GM18951 (cell line): ENCODE results near the gene NTN5.
"Not testable (repeated sequence)": the region's sequence is repeated elsewhere in the genome, so short reads cannot be mapped to it uniquely, and the experiment has no call there.

Source experiments
- POLR2A ChIP-seq: IDR thresholded peaks from 4 replicates; pipeline ENCODE4 v1.6.1; 2011; ENCODE audit warnings: mild to moderate bottlenecking; ENCODE audit not compliant: insufficient read length, insufficient read depth; ENCODE audit errors: extremely low read depth
- in situ Hi-C: fragments of 300-500 bp; cut with MboI; formaldehyde crosslinking; loops from one replicate; pipeline ENCODE4 v1.12.0; 2022; ENCODE audit warnings: low sequenced_read_pairs, mixed read lengths, inconsistent platforms; ENCODE audit not compliant: unreplicated experiment

Gene NTN5

GRCh38 chr19:48672994-48673393, at the start of gene NTN5:
Gene NTN5, minus strand, starts transcription at chr19:48673017. Its CDS starts 2,031 bp downstream, at chr19:48670986.
- TF ChIP-seq POLR2A = no peak
- in situ Hi-C loops = no loop called here

- in situ Hi-C loops = no loop called here
Measured at GRCh38 chr19:48722196-48722708, 49.4 kb upstream of the NTN5 start.

GRCh38 chr19:48720613-48721296, 47.9 kb upstream of the NTN5 start:
- TF ChIP-seq POLR2A = peak; percentile 61
- in situ Hi-C loops = no loop called here

More at GRCh38 chr19:48722196-48722708, 49.4 kb upstream of the NTN5 start:
- no peak for TF ChIP-seq POLR2A

DNA sequence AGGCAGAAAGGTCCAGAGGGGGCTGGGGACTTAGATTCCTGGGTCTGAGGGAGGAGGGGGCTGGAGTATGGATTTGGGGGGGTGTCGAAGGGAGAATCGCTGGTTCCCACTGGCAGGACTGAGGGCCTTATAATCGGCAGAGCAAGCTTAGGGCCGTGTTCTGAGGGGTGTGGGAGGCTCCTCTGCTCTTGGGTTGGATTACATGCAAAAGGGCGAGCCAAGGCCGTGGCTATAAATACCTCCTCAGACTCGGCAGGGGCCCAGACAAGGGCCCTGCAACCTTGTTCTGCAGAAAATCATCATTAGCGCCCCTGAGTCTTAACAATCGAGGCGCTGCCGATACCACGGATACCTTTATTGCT, 47.4 kb upstream of the NTN5 start:
- in situ Hi-C loops = no loop called here
- TF ChIP-seq POLR2A = no peak

- in situ Hi-C loops = no loop called here
- TF ChIP-seq POLR2A = no peak
Measured at GRCh38 chr19:48719263-48720171, 46.7 kb upstream of the NTN5 start, which contains the start of gene MAMSTR. Gene MAMSTR, minus strand, starts transcription at chr19:48719725. Its CDS starts 694 bp downstream, at chr19:48719031.

DNA sequence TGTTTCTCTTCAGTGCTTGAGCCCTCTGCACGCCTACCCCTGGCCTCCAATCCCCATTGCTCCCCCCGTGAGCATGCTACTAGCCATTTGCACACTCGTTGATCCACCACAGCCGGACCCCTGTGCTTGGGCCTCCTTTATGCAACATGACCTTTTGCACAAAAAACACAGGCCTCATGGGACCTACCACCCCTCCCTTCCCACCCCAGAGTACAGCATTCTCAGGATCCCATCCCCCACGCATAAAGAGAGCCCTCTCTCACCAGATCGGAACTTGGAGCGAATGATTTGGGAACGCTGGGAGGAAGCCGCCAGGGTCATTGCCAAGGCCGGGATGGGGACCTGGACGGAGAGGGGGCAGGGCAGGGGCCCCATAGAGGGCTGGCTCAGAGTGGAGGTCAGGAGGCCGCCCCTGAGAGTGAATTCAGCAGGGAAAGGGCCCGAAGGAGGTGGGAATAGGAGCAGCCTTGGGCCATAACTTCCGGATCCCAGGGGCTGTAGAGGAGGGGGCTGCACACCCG, 46.0 kb upstream of the NTN5 start:
- no peak for TF ChIP-seq POLR2A
- in situ Hi-C loops = no loop called here

DNA sequence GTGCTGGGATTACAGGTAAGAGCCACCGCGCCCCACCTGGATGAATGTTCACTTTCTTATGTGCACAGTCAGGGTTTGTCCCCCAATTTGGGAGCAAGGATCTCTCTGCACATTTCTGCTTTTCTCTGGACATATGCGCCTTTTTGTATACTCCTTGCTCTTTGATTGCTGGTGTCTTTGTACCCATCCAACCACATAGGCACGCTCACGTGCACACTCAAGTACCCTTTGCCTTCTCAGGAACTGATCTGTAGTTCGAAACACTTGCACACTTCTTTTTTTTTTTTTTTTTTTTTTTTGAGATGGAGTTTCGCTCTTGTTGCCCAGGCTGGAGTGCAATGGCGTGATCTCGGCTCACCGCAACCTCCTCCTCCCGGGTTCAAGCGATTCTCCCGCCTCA, 45.3 kb upstream of the NTN5 start:
- in situ Hi-C loops = not testable (repeated sequence)

DNA sequence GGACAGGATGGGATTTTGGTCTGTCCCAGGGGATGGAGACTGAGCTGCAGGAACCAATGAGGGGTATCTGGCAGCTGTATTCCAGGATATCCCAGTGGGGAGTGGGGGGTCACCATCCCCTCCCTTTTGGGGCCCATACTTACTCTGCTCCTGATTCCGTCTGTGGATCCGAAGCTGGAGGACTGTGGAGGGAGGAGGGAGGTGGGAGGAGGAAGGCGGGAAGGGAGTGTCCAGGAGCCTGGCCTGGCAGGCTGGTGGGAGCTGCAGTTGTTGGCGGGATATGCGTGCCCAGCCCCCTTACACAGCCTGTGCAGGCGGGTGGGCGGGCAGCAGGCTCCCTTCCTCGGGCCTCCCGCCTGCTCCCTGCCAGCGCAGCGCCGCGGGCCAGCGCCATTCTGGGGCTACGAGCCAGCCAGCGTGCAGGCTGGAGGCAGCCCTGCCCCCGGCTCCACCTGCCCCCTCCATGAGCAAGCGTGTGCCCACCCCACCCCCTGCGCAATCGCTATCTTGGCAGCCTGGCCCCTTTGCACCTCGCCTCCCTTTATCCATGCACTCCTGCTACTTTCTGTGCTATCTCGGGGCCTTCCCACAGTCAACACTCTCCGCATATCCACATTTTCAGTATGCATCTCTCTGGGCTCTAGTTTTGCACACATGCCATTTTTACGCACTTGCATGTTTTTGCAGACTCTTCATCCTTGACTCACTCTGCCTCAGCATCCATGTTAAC, 43.9 kb upstream of the NTN5 start:
- in situ Hi-C loops = no loop called here
- TF ChIP-seq POLR2A = no peak

- in situ Hi-C loops = no loop called here
- TF ChIP-seq POLR2A = no peak
Measured at GRCh38 chr19:48715681-48716171, 42.9 kb upstream of the NTN5 start.

- TF ChIP-seq POLR2A = no peak
- in situ Hi-C loops = no loop called here
Measured at GRCh38 chr19:48714759-48715675, 42.2 kb upstream of the NTN5 start.

- peak; percentile 53 for TF ChIP-seq POLR2A
- in situ Hi-C loops = no loop called here
Measured at GRCh38 chr19:48713864-48714755, 41.3 kb upstream of the NTN5 start.
